Chondrocyte (in vitro differentiated cells): ENCODE data around the gene OPRL1. TPM values are rescaled to one million over a fixed set of nuclear protein-coding genes. Genes with fewer than 3 reads are reported as not detected.
"Not testable (repeated sequence)": the region's sequence is repeated elsewhere in the genome, so short reads cannot be mapped to it uniquely, and the experiment has no call there.

Source experiments
- DNase-seq: peaks from one replicate; pipeline ENCODE4 v3.0.0; 2021; ENCODE audit warnings: mixed read lengths, low spot score
- H3K27ac Mint-ChIP-seq: one replicate; pipeline ENCODE4 v1.8.0; 2021; ENCODE audit warnings: mild to moderate bottlenecking, moderate library complexity, mixed read lengths; ENCODE audit not compliant: unreplicated experiment
- H3K27me3 Mint-ChIP-seq: 2 replicates; pipeline ENCODE4 v1.8.0; 2021; ENCODE audit warnings: low read depth, mixed read lengths
- H3K36me3 Mint-ChIP-seq: 2 replicates; pipeline ENCODE4 v1.8.0; 2021; ENCODE audit warnings: low read depth, mixed read lengths
- H3K4me1 Mint-ChIP-seq: 2 replicates; pipeline ENCODE4 v1.8.0; 2021; ENCODE audit warnings: low read depth, mild to moderate bottlenecking, mixed read lengths
- H3K4me3 Mint-ChIP-seq: one replicate; pipeline ENCODE4 v1.8.0; 2021; ENCODE audit warnings: mild to moderate bottlenecking, moderate library complexity, mixed read lengths; ENCODE audit not compliant: unreplicated experiment
- H3K9me3 Mint-ChIP-seq: 2 replicates; pipeline ENCODE4 v1.8.0; 2021; ENCODE audit warnings: low read depth, mixed read lengths
- total RNA-seq: library from RNA; stranded (reverse); gene quantifications from 3 replicates; pipeline ENCODE4 v1.2.1, GENCODE V29; 2021
- TF ChIP-seq, protein P1 (sequence below): fragments of 200-600 bp; sonication (generic); IDR thresholded peaks from 2 replicates; pipeline ENCODE4 v1.5.0; 2021; ENCODE audit warnings: antibody characterized with exemption, mild to moderate bottlenecking, moderate library complexity

Gene OPRL1
- total RNA-seq, 1 donor from 2014 or later: 3.2 TPM

DNA sequence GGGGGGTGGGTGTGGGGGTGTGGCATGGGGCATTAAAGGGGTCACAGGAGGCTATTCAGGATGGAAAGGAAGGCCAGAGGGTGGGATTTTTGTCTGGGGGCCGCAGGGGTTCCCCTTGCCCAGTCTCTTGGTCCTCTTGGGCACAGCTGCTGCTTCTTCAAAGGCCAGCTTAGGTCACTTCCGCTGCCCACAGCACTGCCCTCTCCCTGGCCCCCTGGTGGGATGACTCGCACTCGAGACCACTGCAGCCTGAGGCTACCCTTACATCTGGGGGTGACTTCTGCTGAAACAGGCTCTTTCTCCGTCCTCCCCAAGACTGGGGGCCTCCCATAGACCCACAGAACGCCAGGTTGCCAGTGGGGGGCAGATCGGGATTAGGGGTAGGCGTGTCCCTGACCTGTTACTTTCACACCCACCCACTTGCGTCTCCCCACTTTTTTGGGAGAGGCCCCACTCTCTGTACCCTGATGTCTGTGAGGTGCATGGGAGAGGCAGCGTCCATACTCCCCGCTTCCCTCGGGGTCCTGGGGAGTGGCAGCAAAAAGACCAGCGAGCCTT, 3.0 kb downstream of the OPRL1 start:
- Mint-ChIP-seq H3K4me1 (peaks cover 32% of the 10 kb centered on the region), H3K27me3 (peaks cover 8% of the 10 kb centered on the region), H3K27ac (no peak overlapping the region), H3K9me3 (no peaks in the 10 kb centered on the region), H3K36me3 (no peaks in the 10 kb centered on the region), H3K4me3 (peak overlapping the region; percentile 64)
- no peak for DNase-seq
- TF ChIP-seq, protein P1, sequence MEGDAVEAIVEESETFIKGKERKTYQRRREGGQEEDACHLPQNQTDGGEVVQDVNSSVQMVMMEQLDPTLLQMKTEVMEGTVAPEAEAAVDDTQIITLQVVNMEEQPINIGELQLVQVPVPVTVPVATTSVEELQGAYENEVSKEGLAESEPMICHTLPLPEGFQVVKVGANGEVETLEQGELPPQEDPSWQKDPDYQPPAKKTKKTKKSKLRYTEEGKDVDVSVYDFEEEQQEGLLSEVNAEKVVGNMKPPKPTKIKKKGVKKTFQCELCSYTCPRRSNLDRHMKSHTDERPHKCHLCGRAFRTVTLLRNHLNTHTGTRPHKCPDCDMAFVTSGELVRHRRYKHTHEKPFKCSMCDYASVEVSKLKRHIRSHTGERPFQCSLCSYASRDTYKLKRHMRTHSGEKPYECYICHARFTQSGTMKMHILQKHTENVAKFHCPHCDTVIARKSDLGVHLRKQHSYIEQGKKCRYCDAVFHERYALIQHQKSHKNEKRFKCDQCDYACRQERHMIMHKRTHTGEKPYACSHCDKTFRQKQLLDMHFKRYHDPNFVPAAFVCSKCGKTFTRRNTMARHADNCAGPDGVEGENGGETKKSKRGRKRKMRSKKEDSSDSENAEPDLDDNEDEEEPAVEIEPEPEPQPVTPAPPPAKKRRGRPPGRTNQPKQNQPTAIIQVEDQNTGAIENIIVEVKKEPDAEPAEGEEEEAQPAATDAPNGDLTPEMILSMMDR: no peak

DNA sequence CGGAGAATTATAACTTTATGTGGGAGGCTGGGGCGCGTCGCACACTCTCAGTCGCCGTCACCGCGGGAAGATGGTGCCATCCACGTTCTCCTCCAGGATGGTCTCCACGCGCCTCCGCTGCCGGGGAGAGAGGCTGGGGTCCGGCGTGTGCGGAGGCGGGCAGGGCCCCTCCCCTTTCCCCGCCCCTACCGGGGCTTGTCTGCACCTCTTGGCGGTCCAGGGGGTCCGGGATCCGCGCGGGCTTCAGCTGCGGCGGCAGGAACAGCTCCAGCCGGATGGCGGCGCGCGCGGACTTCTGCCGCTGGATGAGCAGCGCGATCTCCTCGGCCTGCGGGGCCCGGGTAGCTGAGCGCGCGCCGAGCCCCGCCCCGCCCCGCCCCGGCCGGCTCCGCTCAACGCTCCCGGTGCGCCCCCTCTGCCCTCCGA, 3.5 kb downstream of the OPRL1 start:
- H3K27me3 Mint-ChIP-seq: peaks cover 13% of the 10 kb centered on the region
- H3K4me3 Mint-ChIP-seq: peak overlapping the region; percentile 64
- H3K4me1 Mint-ChIP-seq: peaks cover 31% of the 10 kb centered on the region
- no peak overlapping the region for H3K27ac Mint-ChIP-seq
- H3K36me3 Mint-ChIP-seq: no peaks in the 10 kb centered on the region
- DNase-seq: no peak
- H3K9me3 Mint-ChIP-seq: no peaks in the 10 kb centered on the region
- TF ChIP-seq, protein P1: peak; percentile 86

DNA sequence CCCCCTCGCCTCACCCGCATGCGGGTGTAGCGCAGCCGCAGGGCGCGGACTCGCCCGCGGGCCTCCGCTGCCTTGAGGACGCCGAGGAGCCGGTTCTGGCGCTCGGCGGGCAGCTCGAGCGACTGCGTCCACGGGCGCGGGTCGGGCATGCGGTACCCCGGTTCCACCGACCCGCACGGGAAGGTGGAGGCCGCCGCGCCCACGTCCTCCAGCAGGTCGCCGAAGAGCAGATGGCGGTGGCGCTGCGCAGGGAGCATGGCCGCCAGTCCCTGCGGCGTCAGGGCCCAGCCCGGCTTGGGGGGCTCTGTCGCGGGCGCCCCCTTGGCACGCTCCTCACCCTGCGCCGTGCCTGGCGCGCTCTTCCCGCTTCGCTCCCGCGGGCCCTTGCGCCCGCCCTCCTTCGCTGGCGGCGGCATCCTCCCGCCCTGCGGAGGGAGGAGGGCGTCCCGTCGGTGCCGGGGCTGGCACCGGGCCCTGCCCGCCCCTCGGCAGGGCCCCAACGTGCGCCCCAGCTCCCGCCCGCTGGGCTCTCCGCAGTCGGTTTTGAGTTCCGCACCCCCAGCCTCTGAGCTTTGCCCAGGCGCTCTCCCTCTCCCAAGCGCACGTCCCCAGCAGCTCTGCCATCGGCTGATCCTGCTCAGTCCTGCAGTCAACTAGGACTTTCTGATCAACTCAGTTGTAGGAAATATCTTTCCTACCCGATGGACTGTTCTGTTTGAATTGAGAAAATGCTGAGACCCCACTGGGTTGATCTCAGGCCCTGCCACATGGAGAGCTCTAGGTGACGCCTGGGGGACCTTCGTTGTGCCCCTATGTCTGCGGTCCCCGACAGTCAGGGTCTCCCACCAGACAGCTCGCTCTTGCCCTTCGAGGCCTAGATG, 4.2 kb downstream of the OPRL1 start, which contains the start of gene LKAAEAR1:
LKAAEAR1 (minus strand) TSS at position 595 of the 881 bp plus-strand sequence; CDS start at position 416, 179 bp downstream.
- peaks cover 25% of the 10 kb centered on the region for H3K4me1 Mint-ChIP-seq
- peaks cover 19% of the 10 kb centered on the region for H3K27me3 Mint-ChIP-seq
- no peaks in the 10 kb centered on the region for H3K36me3 Mint-ChIP-seq
- no peaks in the 10 kb centered on the region for H3K9me3 Mint-ChIP-seq
- H3K27ac Mint-ChIP-seq: no peak within 1 kb of the TSS
- TF ChIP-seq, protein P1: peak; percentile 38
- peak within 1 kb of the TSS; percentile 78 for H3K4me3 Mint-ChIP-seq
- DNase-seq: no peak

DNA sequence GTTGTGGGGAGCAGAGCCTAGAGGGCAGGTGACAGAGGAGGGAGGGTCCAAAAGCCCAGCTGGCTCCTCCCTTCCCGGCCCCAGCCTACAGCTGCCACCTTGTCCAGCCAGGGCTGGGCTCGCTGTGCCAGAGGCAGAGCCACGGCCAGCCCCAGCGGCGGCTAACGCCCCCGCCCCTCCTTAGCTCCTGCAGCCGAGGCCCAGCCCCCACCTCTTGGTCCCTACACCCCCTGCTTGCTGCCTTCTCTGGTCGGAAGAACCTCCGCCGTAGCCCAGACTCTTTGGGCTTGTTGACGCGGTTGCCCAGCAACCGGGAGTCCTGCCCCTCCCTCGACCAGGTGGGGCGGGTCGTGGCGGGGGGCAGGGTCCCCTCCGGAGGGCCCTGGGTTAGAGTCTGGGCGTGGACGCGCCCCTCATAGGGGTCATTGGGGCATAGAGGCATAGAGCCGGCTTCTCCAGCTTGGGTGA, 4.8 kb downstream of the OPRL1 start:
- H3K4me1 Mint-ChIP-seq: peaks cover 23% of the 10 kb centered on the region

DNA sequence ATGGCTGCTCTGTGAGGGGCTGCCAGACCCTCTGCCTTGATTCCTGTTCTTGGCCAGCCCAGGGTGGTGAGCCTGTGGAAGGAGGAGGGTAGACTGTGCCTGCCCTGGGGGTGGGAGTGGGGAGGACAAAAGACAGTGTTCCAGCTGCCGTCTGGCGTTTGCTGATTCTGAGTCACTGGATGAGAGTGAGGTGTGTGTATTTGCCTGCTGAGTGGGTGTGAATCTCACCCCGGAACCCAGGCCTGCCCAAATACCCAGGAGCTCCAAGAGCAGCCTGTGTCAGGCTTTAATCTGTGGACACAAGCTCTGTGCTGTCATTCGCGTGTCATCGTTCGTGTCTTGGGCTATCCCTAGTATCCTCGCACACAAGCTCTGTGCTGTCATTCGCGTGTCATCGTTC, 6.9 kb downstream of the OPRL1 start:
- Mint-ChIP-seq H3K27ac (no peak overlapping the region), H3K36me3 (no peaks in the 10 kb centered on the region), H3K4me3 (no peak overlapping the region), H3K27me3 (peaks cover 29% of the 10 kb centered on the region), H3K4me1 (peaks cover 13% of the 10 kb centered on the region), H3K9me3 (no peaks in the 10 kb centered on the region)
- TF ChIP-seq, protein P1: no peak
- DNase-seq: no peak

More for the DNA sequence above, 4.8 kb downstream of the OPRL1 start:
- DNase-seq: no peak
- Mint-ChIP-seq H3K4me3 (peak overlapping the region; percentile 78), H3K36me3 (no peaks in the 10 kb centered on the region), H3K9me3 (no peaks in the 10 kb centered on the region), H3K27ac (no peak overlapping the region), H3K27me3 (peaks cover 24% of the 10 kb centered on the region)
- TF ChIP-seq, protein P1: no peak

DNA sequence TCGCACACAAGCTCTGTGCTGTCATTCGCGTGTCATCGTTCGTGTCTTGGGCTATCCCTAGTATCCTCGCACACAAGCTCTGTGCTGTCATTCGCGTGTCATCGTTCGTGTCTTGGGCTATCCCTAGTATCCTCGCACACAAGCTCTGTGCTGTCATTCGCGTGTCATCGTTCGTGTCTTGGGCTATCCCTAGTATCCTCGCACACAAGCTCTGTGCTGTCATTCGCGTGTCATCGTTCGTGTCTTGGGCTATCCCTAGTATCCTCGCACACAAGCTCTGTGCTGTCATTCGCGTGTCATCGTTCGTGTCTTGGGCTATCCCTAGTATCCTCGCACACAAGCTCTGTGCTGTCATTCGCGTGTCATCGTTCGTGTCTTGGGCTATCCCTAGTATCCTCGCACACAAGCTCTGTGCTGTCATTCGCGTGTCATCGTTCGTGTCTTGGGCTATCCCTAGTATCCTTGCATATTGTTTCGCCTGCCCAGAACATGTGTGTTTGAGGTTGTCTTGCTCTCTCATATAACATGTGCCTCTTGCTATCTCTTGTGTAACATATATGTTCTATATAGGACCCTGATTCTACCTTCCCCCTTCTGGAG, 7.4 kb downstream of the OPRL1 start:
- not testable (repeated sequence) for DNase-seq, H3K9me3 Mint-ChIP-seq, H3K4me1 Mint-ChIP-seq, H3K27ac Mint-ChIP-seq, H3K36me3 Mint-ChIP-seq, H3K4me3 Mint-ChIP-seq
- H3K27me3 Mint-ChIP-seq: peaks cover 29% of the 10 kb centered on the region

DNA sequence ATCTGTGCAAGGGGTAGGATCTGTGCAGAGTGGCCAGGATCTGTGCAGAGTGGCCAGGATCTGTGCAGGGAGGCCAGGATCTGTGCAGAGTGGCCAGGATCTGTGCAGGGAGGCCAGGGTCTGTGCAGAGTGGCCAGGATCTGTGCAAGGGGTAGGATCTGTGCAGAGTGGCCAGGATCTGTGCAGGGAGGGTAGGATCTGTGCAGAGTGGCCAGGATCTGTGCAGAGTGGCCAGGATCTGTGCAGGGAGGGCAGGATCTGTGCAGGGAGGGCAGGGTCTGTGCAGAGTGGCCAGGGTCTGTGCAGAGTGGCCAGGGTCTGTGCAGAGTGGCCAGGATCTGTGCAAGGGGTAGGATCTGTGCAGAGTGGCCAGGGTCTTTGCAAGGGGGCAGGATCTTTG, 8.7 kb downstream of the OPRL1 start:
- not testable (repeated sequence) for H3K36me3 Mint-ChIP-seq, H3K27ac Mint-ChIP-seq, DNase-seq, H3K9me3 Mint-ChIP-seq, H3K4me1 Mint-ChIP-seq, H3K4me3 Mint-ChIP-seq
- H3K27me3 Mint-ChIP-seq: peaks cover 34% of the 10 kb centered on the region
